Right lung (tissue), 10 donors: ENCODE data around the gene LCN9. TPM values are rescaled to one million over a fixed set of nuclear protein-coding genes. Genes with fewer than 3 reads are reported as not detected.
"Not testable (repeated sequence)": the region's sequence is repeated elsewhere in the genome, so short reads cannot be mapped to it uniquely, and the experiment has no call there.

ENCODE experiments used
- DNase-seq, 2 donors: peaks; one replicate each; pipeline ENCODE4 v3.0.0-alpha.2; 2013
- long read RNA-seq, 8 donors: transcript quantifications; one replicate each; lab custom pipeline, GENCODE V29; 2026
- polyA plus RNA-seq, 5 donors: library from polyadenylated mRNA; unstranded; fragments of 120-200 nt; gene quantifications; one replicate each; pipeline versions ENCODE4 v1.2.1 to v1.2.3, GENCODE V29; 2013; ENCODE audit warnings: inconsistent platforms in 1 of 5, low replicate concordance in 1 of 5; ENCODE audit not compliant: insufficient read length in 5 of 5, insufficient read depth in 1 of 5

LCN9 gene, protein sequence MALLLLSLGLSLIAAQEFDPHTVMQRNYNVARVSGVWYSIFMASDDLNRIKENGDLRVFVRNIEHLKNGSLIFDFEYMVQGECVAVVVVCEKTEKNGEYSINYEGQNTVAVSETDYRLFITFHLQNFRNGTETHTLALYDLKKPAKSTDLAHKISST
- polyA plus RNA-seq: not detected
- long read RNA-seq, donor 1: 0 reads
- long read RNA-seq, donor 2: 0 reads
- long read RNA-seq, donor 3: 0 reads
- long read RNA-seq, donor 4: 0 reads
- long read RNA-seq, donor 5: 0 reads
- long read RNA-seq, donor 6: 0 reads
- long read RNA-seq, donor 7: 0 reads
- long read RNA-seq, donor 8: 0 reads

- no peak for DNase-seq
These were observed at the start of gene LCN9 for GRCh38 chr9:135662758-135663450. Gene LCN9 (plus strand): TSS chr9:135663309. CDS start chr9:135663322, 13 bp downstream.

DNA sequence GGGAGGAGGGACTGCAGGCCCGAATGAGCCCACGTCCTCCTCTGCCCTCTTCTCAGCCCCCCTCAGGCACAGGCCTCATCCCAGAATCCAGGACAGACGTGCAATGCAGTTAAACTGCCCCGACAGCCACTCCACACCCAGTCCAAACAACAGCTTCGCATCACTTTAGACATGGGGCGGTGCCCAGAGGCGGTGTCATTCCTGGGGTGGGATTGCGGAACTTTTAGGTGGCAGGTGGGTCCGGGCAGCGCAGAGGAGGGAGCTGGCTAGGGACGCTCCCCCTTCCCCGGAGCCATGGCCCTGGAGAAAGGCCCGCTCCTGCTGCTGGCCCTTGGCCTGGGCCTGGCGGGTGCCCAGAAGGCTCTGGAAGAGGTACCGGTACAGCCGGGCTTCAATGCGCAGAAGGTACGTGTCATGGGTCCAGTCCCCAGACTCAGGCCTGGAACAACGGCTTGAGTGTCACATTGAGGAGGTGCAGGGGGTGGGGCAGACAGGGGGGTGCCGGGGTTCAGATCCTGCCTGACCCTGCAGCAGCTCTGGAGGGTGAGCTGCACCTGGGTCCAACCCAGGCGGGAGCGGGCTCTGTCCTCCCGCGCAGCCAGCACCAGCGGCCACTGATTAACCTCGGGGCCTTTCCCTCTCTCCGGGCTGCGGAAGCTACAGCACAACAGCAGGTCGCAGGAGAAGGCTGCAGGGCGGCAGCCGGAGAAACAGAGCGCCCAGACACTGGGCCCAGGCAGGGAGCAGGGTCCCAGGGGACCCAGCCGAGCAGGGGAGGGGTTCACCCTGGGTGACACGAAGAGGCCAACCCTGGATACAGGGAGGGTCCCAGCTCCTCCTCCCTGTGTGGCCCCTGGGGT lies 48.9 kb upstream of the LCN9 start:
- no peak for DNase-seq

GRCh38 chr9:135614821-135615665 lies 48.1 kb upstream of the LCN9 start:
- no peak for DNase-seq

- DNase-seq: no peak
These were observed 47.2 kb upstream of the LCN9 start for GRCh38 chr9:135615666-135616618.

GRCh38 chr9:135616619-135617537 lies 46.2 kb upstream of the LCN9 start:
- DNase-seq: no peak

DNA sequence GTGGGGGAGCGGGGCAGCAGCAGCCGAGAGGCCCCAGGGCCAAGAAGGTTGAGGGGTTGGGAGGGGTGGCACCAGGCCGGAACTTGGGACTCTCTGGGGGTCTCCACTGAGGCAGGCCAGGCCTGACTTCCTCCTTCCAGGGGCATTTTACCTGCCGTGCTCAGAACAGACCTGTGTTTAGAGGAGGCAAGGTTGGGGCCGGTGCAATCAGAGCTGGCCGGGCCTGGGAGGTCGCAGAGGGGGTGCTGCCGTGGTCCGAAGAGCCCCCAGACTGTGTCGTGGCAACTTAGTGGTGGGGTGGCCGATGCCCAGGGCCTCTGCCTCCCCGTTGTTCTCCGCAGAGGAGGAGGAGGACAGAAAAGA lies 45.6 kb upstream of the LCN9 start:
- DNase-seq: no peak

GRCh38 chr9:135617991-135618411 lies 45.1 kb upstream of the LCN9 start:
- DNase-seq: no peak

- no peak for DNase-seq
These were observed 44.1 kb upstream of the LCN9 start for GRCh38 chr9:135618866-135619598.

- DNase-seq: no peak
These were observed 43.6 kb upstream of the LCN9 start for GRCh38 chr9:135619599-135619886.

DNA sequence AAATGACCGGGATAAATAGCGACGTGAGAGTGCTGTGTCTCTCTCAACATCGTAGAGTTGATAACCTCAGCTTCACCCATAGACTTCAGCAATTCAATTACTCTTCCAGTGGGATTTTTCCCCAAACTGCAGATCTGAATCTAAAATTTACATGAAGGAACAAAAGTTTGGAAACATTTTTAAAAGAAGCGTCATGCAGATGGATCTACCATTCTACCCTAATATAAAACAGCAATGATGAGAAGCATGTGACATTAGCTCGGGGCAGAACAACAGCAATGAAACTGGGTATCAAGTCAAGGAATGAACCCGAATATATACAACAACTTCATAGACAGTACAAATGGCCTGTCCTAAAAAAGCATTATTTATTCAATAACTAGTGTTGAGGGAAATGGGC lies 42.6 kb upstream of the LCN9 start:
- DNase-seq: no peak

- no peak for DNase-seq
These were observed 40.6 kb upstream of the LCN9 start for GRCh38 chr9:135622415-135623020.

DNA sequence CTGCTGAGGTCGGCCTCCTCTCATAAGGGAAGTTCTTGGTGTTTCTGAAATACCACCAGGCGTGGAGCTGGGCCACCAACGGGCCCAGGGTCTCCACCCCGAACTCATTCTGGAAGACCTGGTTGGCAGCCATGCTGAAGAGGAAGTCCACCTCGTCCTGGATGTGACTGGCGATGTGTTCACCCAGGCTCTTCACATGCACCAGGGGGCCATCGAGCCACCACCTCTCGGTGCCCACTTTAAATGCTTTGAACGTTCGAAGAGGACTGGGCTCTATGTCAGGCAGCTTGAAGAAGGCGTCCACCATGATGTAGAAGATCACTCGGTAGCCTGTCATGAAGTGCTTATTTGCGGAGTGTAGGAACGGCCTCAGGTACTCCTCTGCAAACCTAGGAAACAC lies 38.8 kb upstream of the LCN9 start:
- DNase-seq: no peak

GRCh38 chr9:135632841-135633240 lies 30.3 kb upstream of the LCN9 start:
- DNase-seq: no peak

DNA sequence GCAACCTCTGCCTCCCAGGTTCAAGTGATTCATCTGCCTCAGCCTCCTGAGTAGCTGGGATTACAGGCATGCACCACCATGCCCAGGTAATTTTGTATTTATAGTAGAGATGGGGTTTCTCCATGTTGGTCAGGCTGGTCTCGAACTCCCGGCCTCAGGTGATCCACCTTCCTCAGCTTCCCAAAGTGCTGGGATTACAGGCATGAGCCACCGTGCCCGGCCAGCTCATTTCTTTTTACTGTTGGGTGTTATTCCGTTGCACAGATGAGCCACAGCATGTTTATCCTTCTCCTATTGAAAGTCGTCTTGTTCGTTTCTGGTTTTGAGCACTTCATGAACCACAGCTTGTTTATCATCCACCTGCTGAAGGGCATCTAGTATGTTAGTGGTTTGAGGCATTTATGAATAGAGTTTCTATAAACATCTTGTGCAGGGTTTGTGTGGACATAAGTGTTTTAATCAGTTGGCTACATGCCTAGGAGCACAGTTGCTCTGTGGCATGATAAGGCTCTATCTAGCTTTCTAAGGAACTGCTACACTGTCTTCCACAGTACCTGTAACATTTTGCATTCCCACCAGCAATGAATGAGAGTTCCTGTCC lies 26.1 kb upstream of the LCN9 start:
- not testable (repeated sequence) for DNase-seq

DNA sequence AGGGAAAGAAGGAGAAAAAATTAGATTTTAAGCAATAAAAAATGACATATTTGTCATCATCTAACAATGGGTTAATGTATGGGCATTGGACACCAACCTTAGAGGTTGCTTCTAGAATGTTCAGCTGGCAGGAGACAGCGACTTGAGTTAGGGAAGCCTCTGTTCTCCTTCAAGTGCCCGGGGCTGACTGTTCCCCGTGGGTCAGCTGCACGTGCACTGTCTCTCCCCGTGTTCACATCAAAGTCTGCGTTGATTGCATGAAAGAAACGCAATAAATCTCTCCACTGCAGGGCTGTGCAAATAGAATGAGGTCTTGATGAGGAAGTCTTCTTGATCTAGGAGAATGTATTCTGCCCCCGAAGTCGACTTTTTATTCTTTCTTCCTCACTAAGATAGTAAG lies 23.9 kb upstream of the LCN9 start, which contains the start of gene GLT6D1:
Gene GLT6D1 (minus strand): TSS at position 345 of the 400 bp plus-strand sequence. CDS start 353 bp downstream, outside the sequence.
- no peak for DNase-seq

DNA sequence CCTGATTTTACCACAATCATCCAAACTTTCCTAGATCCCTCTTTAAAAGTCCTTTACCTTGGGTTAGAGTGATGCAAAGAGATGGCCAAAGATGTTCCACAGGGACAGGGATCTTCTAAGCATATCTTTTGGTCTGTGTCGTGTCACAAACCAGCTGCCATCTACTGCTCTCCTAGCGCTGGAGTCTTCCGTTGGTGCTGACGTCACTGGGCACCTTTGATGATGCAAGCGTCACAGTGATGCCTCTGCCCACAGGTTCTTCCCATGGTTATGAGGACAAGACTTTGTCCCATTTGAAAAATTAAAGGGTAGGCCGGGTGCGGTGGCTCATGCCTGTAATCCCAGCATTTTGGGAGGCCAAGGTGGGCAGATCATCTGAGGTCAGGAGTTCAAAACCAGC lies 22.1 kb upstream of the LCN9 start:
- no peak for DNase-seq

- no peak for DNase-seq
These were observed 21.4 kb upstream of the LCN9 start for GRCh38 chr9:135641745-135642144.
